Keratinocyte (primary cell): ENCODE results near the gene MTERF2. TPM values are rescaled to one million over a fixed set of nuclear protein-coding genes. Genes with fewer than 3 reads are reported as not detected.
A peak's percentile ranks its signal among the peaks of the same experiment; 100 is the strongest.

Source experiments
- DNase-seq: peaks from one replicate; pipeline ENCODE4 v3.0.0-alpha.2; 2011; ENCODE audit warnings: low read depth, missing footprints, low spot score
- FAIRE-seq: peaks from 2 replicates; lab custom pipeline; 2011; peaks lifted over from hg19 to GRCh38; lab: Jason Lieb, UNC
- H2AFZ ChIP-seq: 2 replicates; pipeline ENCODE4 v1.6.0; 2012; ENCODE audit warnings: low read length, control low read depth, inconsistent platforms; ENCODE audit not compliant: control insufficient read depth
- H3K27ac ChIP-seq: 2 replicates; pipeline ENCODE4 v1.5.1; 2011; ENCODE audit warnings: low read length; ENCODE audit not compliant: control insufficient read depth, insufficient read depth
- H3K27me3 ChIP-seq: 3 replicates; pipeline ENCODE4 v1.6.0; 2011; ENCODE audit warnings: low read length; ENCODE audit not compliant: control insufficient read depth, insufficient read depth; ENCODE audit errors: extremely low read depth
- H3K36me3 ChIP-seq, 2 experiments: 2 replicates in 1 of 2; 3 replicates in 1 of 2; pipeline ENCODE4 v1.5.1; 2011; ENCODE audit warnings: low read length in 2 of 2, mild to moderate bottlenecking in 1 of 2; ENCODE audit not compliant: control insufficient read depth in 2 of 2, insufficient read depth in 2 of 2; ENCODE audit errors: extremely low read depth in 1 of 2
- H3K4me1 ChIP-seq: 3 replicates; pipeline ENCODE4 v1.5.1; 2011; ENCODE audit warnings: low read length; ENCODE audit not compliant: control insufficient read depth, insufficient read depth; ENCODE audit errors: extremely low read depth
- H3K4me2 ChIP-seq: 3 replicates; pipeline ENCODE4 v1.6.0; 2011; ENCODE audit warnings: low read depth, low read length; ENCODE audit not compliant: control insufficient read depth, insufficient read depth; ENCODE audit errors: extremely low read depth
- H3K4me3 ChIP-seq, 3 experiments: fragments of 200-600 bp in 1 of 3; sonication (generic) in 1 of 3; 2 replicates in 2 of 3; 3 replicates in 1 of 3; pipeline ENCODE4 v1.5.1; 2011 to 2016; ENCODE audit warnings: low read length in 3 of 3, mild to moderate bottlenecking in 3 of 3, control low read depth in 2 of 3, inconsistent platforms in 1 of 3, low read depth in 1 of 3, mixed read lengths in 1 of 3, mixed run types in 1 of 3, moderate library complexity in 1 of 3; ENCODE audit not compliant: control insufficient read depth in 2 of 3, insufficient read depth in 2 of 3; ENCODE audit errors: extremely low read depth in 1 of 3
- H3K79me2 ChIP-seq: 2 replicates; pipeline ENCODE4 v1.6.0; 2012; ENCODE audit warnings: low read length; ENCODE audit not compliant: control insufficient read depth, insufficient read depth
- H3K9ac ChIP-seq: 3 replicates; pipeline ENCODE4 v1.6.0; 2011; ENCODE audit warnings: low read length; ENCODE audit not compliant: control insufficient read depth, insufficient read depth; ENCODE audit errors: extremely low read depth
- H3K9me1 ChIP-seq: 3 replicates; pipeline ENCODE4 v1.6.0; 2011; ENCODE audit warnings: low read length; ENCODE audit not compliant: control insufficient read depth, insufficient read depth; ENCODE audit errors: extremely low read depth
- H3K9me3 ChIP-seq: 2 replicates; pipeline ENCODE4 v1.5.1; 2012; ENCODE audit warnings: low read depth, low read length; ENCODE audit not compliant: control insufficient read depth
- H4K20me1 ChIP-seq: 3 replicates; pipeline ENCODE4 v1.6.0; 2011; ENCODE audit warnings: low read length; ENCODE audit not compliant: control insufficient read depth, insufficient read depth; ENCODE audit errors: extremely low read depth
- EZH2 ChIP-seq: IDR thresholded peaks from one replicate; pipeline ENCODE4 v1.6.1; 2012; ENCODE audit warnings: inconsistent platforms, mild to moderate bottlenecking, low read length, moderate library complexity
- dilution Hi-C: fragments of 300-500 bp; cut with MboI; formaldehyde crosslinking; loops from one replicate; pipeline ENCODE4 v1.7.0; 2020; ENCODE audit warnings: low sequenced_read_pairs; ENCODE audit not compliant: extremely low pct_ligation_motif_present
- polyA plus RNA-seq, 5 experiments: library from polyadenylated mRNA; depleted of rRNA in 3 of 5; stranded (reverse) in 3 of 5; stranded (forward) in 1 of 5; unstranded in 1 of 5; fragments of >200 nt; gene quantifications; 1 replicate in 1 of 5; 2 replicates in 3 of 5; 3 replicates in 1 of 5; pipeline versions ENCODE4 v1.2.1 to v1.2.3, GENCODE V29; 2011 to 2012; ENCODE audit warnings: missing spikeins in 2 of 5, low read depth in 1 of 5, low replicate concordance in 1 of 5
- TF ChIP-seq, protein P1 (sequence below), 3 experiments: IDR thresholded peaks in 1 of 3; conservative IDR thresholded peaks in 1 of 3; optimal IDR thresholded peaks in 1 of 3; 2 replicates in 2 of 3; 3 replicates in 1 of 3; pipeline versions ENCODE3 to v1.5.1; 2011; ENCODE audit warnings: low read length in 3 of 3, mild to moderate bottlenecking in 3 of 3, moderate library complexity in 2 of 3, control low read depth in 1 of 3, inconsistent platforms in 1 of 3; ENCODE audit not compliant: insufficient read depth in 2 of 3; ENCODE audit errors: extremely low read depth in 1 of 3

MTERF2 gene
- polyA plus RNA-seq, 1 donor (not counting 4 experiments of a cell fraction or from before 2014, with no cell fraction given) = 9.6 TPM

DNA sequence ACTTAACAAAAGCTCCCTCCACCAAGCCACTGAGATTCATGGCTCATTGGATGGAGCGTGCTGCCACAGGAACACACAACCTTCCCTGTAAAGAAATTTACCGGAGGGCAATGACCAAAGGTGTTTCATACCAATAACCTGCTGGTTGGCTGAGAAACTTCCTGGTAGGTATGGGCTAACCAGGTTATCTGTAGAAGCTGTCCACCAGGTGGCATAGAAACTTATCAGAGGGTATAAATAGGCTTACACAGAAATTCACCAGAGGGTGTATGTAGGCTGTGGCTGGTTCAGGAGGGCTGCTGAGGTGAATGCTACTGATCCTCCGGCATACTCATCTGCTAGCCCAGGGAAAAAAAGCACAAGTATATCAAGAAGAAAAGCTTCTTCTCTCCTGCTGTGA lies 27.1 kb upstream of the MTERF2 start:
- peaks cover 7% of the 10 kb centered on the region for H3K4me1 ChIP-seq
- peak; percentile 94 for FAIRE-seq
- H3K36me3 ChIP-seq = no peaks in the 10 kb centered on the region
- H3K9ac ChIP-seq = no peak overlapping the region
- H3K9me1 ChIP-seq = no peaks in the 10 kb centered on the region
- dilution Hi-C loops = no loop called here
- DNase-seq = peak; percentile 72
- peak overlapping the region; percentile 56 for H2AFZ ChIP-seq
- no peaks in the 10 kb centered on the region for H3K79me2 ChIP-seq
- H3K4me2 ChIP-seq = peak overlapping the region; percentile 39
- no peaks in the 10 kb centered on the region for H3K27me3 ChIP-seq
- peak overlapping the region; percentile 8 for H3K27ac ChIP-seq
- no peak overlapping the region for H3K4me3 ChIP-seq
- H4K20me1 ChIP-seq = no peaks in the 10 kb centered on the region
- no peak for TF ChIP-seq EZH2
- TF ChIP-seq, protein P1, sequence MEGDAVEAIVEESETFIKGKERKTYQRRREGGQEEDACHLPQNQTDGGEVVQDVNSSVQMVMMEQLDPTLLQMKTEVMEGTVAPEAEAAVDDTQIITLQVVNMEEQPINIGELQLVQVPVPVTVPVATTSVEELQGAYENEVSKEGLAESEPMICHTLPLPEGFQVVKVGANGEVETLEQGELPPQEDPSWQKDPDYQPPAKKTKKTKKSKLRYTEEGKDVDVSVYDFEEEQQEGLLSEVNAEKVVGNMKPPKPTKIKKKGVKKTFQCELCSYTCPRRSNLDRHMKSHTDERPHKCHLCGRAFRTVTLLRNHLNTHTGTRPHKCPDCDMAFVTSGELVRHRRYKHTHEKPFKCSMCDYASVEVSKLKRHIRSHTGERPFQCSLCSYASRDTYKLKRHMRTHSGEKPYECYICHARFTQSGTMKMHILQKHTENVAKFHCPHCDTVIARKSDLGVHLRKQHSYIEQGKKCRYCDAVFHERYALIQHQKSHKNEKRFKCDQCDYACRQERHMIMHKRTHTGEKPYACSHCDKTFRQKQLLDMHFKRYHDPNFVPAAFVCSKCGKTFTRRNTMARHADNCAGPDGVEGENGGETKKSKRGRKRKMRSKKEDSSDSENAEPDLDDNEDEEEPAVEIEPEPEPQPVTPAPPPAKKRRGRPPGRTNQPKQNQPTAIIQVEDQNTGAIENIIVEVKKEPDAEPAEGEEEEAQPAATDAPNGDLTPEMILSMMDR (optimal IDR thresholded peaks at IDR 0.05 in 1 of 3, IDR thresholded peaks at IDR 0.05 in 1 of 3, conservative IDR thresholded peaks at IDR 0.05 in 1 of 3; ENCODE audit: extremely low read depth in 1 of 3, insufficient read depth in 2 of 3, low read length in 3 of 3) = peak; percentile 51 to 71 (median 64)
- no peaks in the 10 kb centered on the region for H3K9me3 ChIP-seq

DNA sequence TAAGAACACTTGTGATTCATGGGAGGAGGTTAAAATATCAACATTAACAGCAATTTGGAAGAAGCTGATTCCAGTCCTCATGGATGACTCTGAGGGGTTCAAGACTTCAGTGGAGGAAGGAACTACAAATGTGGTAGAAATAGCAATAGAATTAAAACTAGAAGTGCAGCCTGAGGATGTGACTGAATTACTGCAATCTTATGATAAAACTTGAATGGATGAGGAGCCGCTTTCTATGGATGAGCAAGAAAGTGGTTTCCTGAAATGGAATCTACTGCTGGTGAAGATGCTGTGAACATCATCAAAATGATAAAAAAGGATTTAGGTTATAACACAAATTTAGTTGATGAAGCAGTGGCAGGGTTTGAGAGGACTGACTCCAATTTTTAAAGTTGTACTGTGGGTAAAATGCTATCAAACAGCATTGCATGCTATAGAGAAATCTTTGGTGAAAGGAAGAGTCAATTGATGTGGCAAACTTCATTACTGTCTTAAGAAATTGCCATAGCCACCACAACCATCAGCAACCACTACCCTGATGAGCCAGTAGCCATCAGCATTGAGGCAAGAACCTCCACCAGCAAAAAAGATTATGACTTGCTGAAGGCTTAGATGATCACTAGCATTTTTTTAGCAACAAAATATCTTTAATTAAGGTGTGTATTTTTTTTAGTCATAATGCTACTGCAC lies 25.9 kb upstream of the MTERF2 start:
- Histone ChIP-seq H3K27ac (no peak overlapping the region), H2AFZ (no peak overlapping the region), H3K9me1 (no peaks in the 10 kb centered on the region), H3K9me3 (no peaks in the 10 kb centered on the region), H3K4me3 (no peak overlapping the region), H3K79me2 (no peaks in the 10 kb centered on the region), H3K27me3 (no peaks in the 10 kb centered on the region), H4K20me1 (no peaks in the 10 kb centered on the region), H3K9ac (no peak overlapping the region), H3K36me3 (no peaks in the 10 kb centered on the region), H3K4me2 (no peak overlapping the region), H3K4me1 (peaks cover 7% of the 10 kb centered on the region)
- TF ChIP-seq EZH2 = no peak
- TF ChIP-seq, protein P1 (optimal IDR thresholded peaks at IDR 0.05 in 1 of 3, IDR thresholded peaks at IDR 0.05 in 1 of 3, conservative IDR thresholded peaks at IDR 0.05 in 1 of 3; ENCODE audit: extremely low read depth in 1 of 3, insufficient read depth in 2 of 3, low read length in 3 of 3) = no peak
- dilution Hi-C loops = no loop called here
- FAIRE-seq (peak; percentile 20), DNase-seq (no peak)
